ENCODE measurements around the gene MYO3B. TPM values are rescaled to one million over a fixed set of nuclear protein-coding genes. Genes with fewer than 3 reads are reported as not detected.

The MYO3B gene
- 1 to 10 TPM in 2 of 12 donors, under 1 TPM in 8, not detected in 2; 0.07 to 3.2 (median 0.23) TPM for polyA plus RNA-seq (ENCODE audit: insufficient read length in 12 of 12)
- long read RNA-seq, donor 1, result 0 reads
- long read RNA-seq, donor 2, result 0 reads
- long read RNA-seq, donor 3, result 0 reads
- long read RNA-seq, donor 4, result 0 reads
- long read RNA-seq, donor 5, result 0 reads
- long read RNA-seq, donor 6, result 0 reads
- long read RNA-seq, donor 7, result 0 reads
- long read RNA-seq, donor 8, result 0 reads
- long read RNA-seq, donor 9, result 0 reads
- long read RNA-seq, donor 10, result 0 reads
- long read RNA-seq, donor 11, result 0 reads

- DNase-seq, result no peak
Observed at GRCh38 chr2:170177950-170178781, at the start of gene MYO3B. Gene MYO3B (plus strand): TSS chr2:170178147. CDS start chr2:170178288, 141 bp downstream.

- no peak for DNase-seq
Observed at GRCh38 chr2:170139276-170139967, 38.5 kb upstream of the MYO3B start.

GRCh38 chr2:170140561-170140960 lies 37.4 kb upstream of the MYO3B start:
- no peak for DNase-seq

- no peak for DNase-seq
Observed at GRCh38 chr2:170141865-170142264, 36.1 kb upstream of the MYO3B start.

- no peak for DNase-seq
Observed at GRCh38 chr2:170142502-170142901, 35.4 kb upstream of the MYO3B start.

GRCh38 chr2:170143045-170143717 lies 34.8 kb upstream of the MYO3B start:
- no peak for DNase-seq

GRCh38 chr2:170144761-170145160 lies 33.2 kb upstream of the MYO3B start:
- no peak for DNase-seq

- no peak for DNase-seq
Observed at GRCh38 chr2:170145191-170145590, 32.8 kb upstream of the MYO3B start.

GRCh38 chr2:170145675-170146432 lies 32.1 kb upstream of the MYO3B start:
- DNase-seq, result no peak

- DNase-seq, result no peak
Observed at GRCh38 chr2:170146784-170147183, 31.2 kb upstream of the MYO3B start.

GRCh38 chr2:170147576-170147975 lies 30.4 kb upstream of the MYO3B start:
- DNase-seq, result no peak

- no peak for DNase-seq
Observed at GRCh38 chr2:170148161-170148560, 29.8 kb upstream of the MYO3B start.

- no peak for DNase-seq
Observed at GRCh38 chr2:170152421-170152820, 25.5 kb upstream of the MYO3B start.

- no peak for DNase-seq
Observed at GRCh38 chr2:170155022-170155722, 22.8 kb upstream of the MYO3B start.

- no peak for DNase-seq
Observed at GRCh38 chr2:170155723-170156253, 22.2 kb upstream of the MYO3B start.

- no peak for DNase-seq
Observed at GRCh38 chr2:170156592-170156991, 21.4 kb upstream of the MYO3B start.

GRCh38 chr2:170157025-170157684 lies 20.8 kb upstream of the MYO3B start:
- DNase-seq, result no peak

GRCh38 chr2:170159060-170159459 lies 18.9 kb upstream of the MYO3B start:
- DNase-seq, result no peak

- DNase-seq, result no peak
Observed at GRCh38 chr2:170161516-170162270, 16.3 kb upstream of the MYO3B start.
